Caco-2 (cell line): ENCODE data around the gene CATSPER3. TPM values are rescaled to one million over a fixed set of nuclear protein-coding genes. Genes with fewer than 3 reads are reported as not detected.

Experiments
- BruUV-seq: library from RNA; stranded (reverse); fragments of 400-500 nt; replicated peaks from 2 replicates; lab custom pipeline; 2021; lab: Mats Ljungman, UMichigan
- CTCF ChIA-PET: fragments of 300-600 bp; sonication (Branson Sonifier 250); formaldehyde crosslinking; loops from one replicate; lab custom pipeline; 2022; ENCODE audit warnings: antibody characterized with exemption; lab: Charles Lee
- POLR2A ChIA-PET: fragments of 300-600 bp; sonication (Branson Sonifier 250); formaldehyde crosslinking; loops from one replicate; lab custom pipeline; 2022; ENCODE audit warnings: antibody characterized with exemption; lab: Charles Lee
- DNase-seq, 2 experiments: peaks; one replicate each; pipeline versions ENCODE4 v3.0.0 to v3.0.0-alpha.2; 2020 to 2022
- H3K27me3 ChIP-seq: replicated peaks from 2 replicates; pipeline ENCODE4 v1.6.0; 2011; ENCODE audit warnings: low read length; ENCODE audit not compliant: control insufficient read depth, insufficient read depth
- H3K36me3 ChIP-seq: 2 replicates; pipeline ENCODE4 v1.5.1; 2011; ENCODE audit warnings: low read length; ENCODE audit not compliant: control insufficient read depth, insufficient read depth
- H3K4me1 ChIP-seq: fragments of 250-450 bp; sonication (Bioruptor Pico); 2 replicates; pipeline ENCODE4 v1.5.1; 2020; ENCODE audit warnings: mild to moderate bottlenecking
- H3K4me3 ChIP-seq: 2 replicates; pipeline ENCODE4 v1.5.1; 2011; ENCODE audit warnings: low read depth, mild to moderate bottlenecking, control low read depth, low read length
- H3K9me3 ChIP-seq: fragments of 250-450 bp; sonication (Bioruptor Pico); 2 replicates; pipeline ENCODE4 v1.5.1; 2020; ENCODE audit warnings: mild to moderate bottlenecking, moderate library complexity
- H3K27ac Mint-ChIP-seq: one replicate; pipeline ENCODE4 v1.8.0; 2022; ENCODE audit warnings: mixed read lengths; ENCODE audit not compliant: unreplicated experiment
- H3K27me3 Mint-ChIP-seq: one replicate; pipeline ENCODE4 v1.8.0; 2022; ENCODE audit warnings: mixed read lengths; ENCODE audit not compliant: insufficient read depth, unreplicated experiment
- H3K36me3 Mint-ChIP-seq: one replicate; pipeline ENCODE4 v1.8.0; 2022; ENCODE audit warnings: mild to moderate bottlenecking, mixed read lengths; ENCODE audit not compliant: insufficient read depth, unreplicated experiment
- H3K4me1 Mint-ChIP-seq: one replicate; pipeline ENCODE4 v1.8.0; 2022; ENCODE audit warnings: low read depth, mixed read lengths; ENCODE audit not compliant: unreplicated experiment
- H3K4me3 Mint-ChIP-seq: one replicate; pipeline ENCODE4 v1.8.0; 2022; ENCODE audit warnings: mild to moderate bottlenecking, moderate library complexity, mixed read lengths; ENCODE audit not compliant: unreplicated experiment
- H3K9me3 Mint-ChIP-seq: one replicate; pipeline ENCODE4 v1.8.0; 2022; ENCODE audit warnings: mixed read lengths; ENCODE audit not compliant: unreplicated experiment
- intact Hi-C: fragments of 100-400 bp; cut with micrococcal nuclease; formaldehyde crosslinking; loops from one replicate; pipeline ENCODE4 v1.10.0; 2022; ENCODE audit not compliant: unreplicated experiment
- total RNA-seq: library from RNA; stranded (reverse); gene quantifications from 2 replicates; pipeline ENCODE4 v1.2.3, GENCODE V29; 2022
- TF ChIP-seq, protein P1 (sequence below), 2 experiments: fragments of 200-600 bp in 1 of 2; IDR thresholded peaks; 1 replicate in 1 of 2; 2 replicates in 1 of 2; pipeline versions ENCODE4 v1.5.1 to v1.8.0; 2011 to 2022; ENCODE audit warnings: antibody characterized with exemption in 1 of 2, control low read depth in 1 of 2, inconsistent platforms in 1 of 2, low read depth in 1 of 2, low read length in 1 of 2, mild to moderate bottlenecking in 1 of 2, moderate library complexity in 1 of 2; ENCODE audit not compliant: insufficient read depth in 1 of 2, severe bottlenecking in 1 of 2, unreplicated experiment in 1 of 2

Gene CATSPER3
- total RNA-seq, 1 experiment from 2014 or later = 0.61 TPM

- peaks cover 4% of the 10 kb centered on the region for H3K4me1 Mint-ChIP-seq
- ChIA-PET CTCF (no interaction called here), POLR2A (no interaction called here)
- intact Hi-C loops = no loop called here
- H3K4me3 Mint-ChIP-seq = no peak overlapping the region
- no peak for DNase-seq
- Histone ChIP-seq H3K36me3 (no peaks in the 10 kb centered on the region; the same call in 1 of the 2 replicates), H3K4me1 (no peaks in the 10 kb centered on the region), H3K27me3 (no peaks in the 10 kb centered on the region), H3K9me3 (no peaks in the 10 kb centered on the region), H3K4me3 (no peak overlapping the region)
- peaks cover 14% of the 10 kb centered on the region for H3K36me3 Mint-ChIP-seq
- TF ChIP-seq, protein P1, sequence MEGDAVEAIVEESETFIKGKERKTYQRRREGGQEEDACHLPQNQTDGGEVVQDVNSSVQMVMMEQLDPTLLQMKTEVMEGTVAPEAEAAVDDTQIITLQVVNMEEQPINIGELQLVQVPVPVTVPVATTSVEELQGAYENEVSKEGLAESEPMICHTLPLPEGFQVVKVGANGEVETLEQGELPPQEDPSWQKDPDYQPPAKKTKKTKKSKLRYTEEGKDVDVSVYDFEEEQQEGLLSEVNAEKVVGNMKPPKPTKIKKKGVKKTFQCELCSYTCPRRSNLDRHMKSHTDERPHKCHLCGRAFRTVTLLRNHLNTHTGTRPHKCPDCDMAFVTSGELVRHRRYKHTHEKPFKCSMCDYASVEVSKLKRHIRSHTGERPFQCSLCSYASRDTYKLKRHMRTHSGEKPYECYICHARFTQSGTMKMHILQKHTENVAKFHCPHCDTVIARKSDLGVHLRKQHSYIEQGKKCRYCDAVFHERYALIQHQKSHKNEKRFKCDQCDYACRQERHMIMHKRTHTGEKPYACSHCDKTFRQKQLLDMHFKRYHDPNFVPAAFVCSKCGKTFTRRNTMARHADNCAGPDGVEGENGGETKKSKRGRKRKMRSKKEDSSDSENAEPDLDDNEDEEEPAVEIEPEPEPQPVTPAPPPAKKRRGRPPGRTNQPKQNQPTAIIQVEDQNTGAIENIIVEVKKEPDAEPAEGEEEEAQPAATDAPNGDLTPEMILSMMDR (IDR thresholded peaks at IDR 0.05; ENCODE audit: insufficient read depth in 1 of 2, low read depth in 1 of 2, low read length in 1 of 2, severe bottlenecking in 1 of 2, unreplicated experiment in 1 of 2) = no peak
- H3K27ac Mint-ChIP-seq = no peak overlapping the region
- H3K9me3 Mint-ChIP-seq = peaks cover 16% of the 10 kb centered on the region
- BruUV-seq = no TSS peak
- H3K27me3 Mint-ChIP-seq = no peaks in the 10 kb centered on the region
Measured at GRCh38 chr5:135004376-135004775, 36.7 kb downstream of the CATSPER3 start.

DNA sequence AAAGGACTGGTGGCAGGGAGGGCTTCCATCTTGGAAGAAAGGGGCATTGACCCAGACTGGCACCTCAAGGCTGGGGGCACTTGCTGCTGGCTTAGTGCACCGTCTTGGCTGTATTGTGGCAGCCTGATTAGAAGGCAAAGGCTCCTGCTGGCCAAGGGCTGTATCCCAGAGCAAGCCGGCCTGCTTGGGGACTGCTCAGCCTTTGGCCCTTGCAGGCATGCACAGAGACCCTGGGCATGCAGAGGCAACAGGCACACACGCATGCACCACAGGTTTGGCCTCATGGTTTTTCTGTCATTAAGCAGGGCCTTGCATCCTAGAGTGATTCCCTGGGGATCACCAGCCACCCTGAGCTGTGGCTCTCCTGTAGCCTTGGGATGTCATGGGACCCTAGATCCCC, 37.4 kb downstream of the CATSPER3 start:
- no TSS peak for BruUV-seq
- Histone ChIP-seq H3K4me1 (no peaks in the 10 kb centered on the region), H3K4me3 (no peak overlapping the region), H3K27me3 (no peaks in the 10 kb centered on the region), H3K9me3 (no peaks in the 10 kb centered on the region), H3K36me3 (no peaks in the 10 kb centered on the region; the same call in 1 of the 2 replicates)
- H3K36me3 Mint-ChIP-seq = peaks cover 16% of the 10 kb centered on the region
- peaks cover 16% of the 10 kb centered on the region for H3K9me3 Mint-ChIP-seq
- H3K4me1 Mint-ChIP-seq = peaks cover 6% of the 10 kb centered on the region
- no peak overlapping the region for H3K27ac Mint-ChIP-seq
- ChIA-PET POLR2A (no interaction called here), CTCF (no interaction called here)
- TF ChIP-seq, protein P1 (IDR thresholded peaks at IDR 0.05; ENCODE audit: insufficient read depth in 1 of 2, low read depth in 1 of 2, low read length in 1 of 2, severe bottlenecking in 1 of 2, unreplicated experiment in 1 of 2) = no peak
- no peaks in the 10 kb centered on the region for H3K27me3 Mint-ChIP-seq
- intact Hi-C loops = no loop called here
- no peak overlapping the region for H3K4me3 Mint-ChIP-seq
- DNase-seq = no peak

DNA sequence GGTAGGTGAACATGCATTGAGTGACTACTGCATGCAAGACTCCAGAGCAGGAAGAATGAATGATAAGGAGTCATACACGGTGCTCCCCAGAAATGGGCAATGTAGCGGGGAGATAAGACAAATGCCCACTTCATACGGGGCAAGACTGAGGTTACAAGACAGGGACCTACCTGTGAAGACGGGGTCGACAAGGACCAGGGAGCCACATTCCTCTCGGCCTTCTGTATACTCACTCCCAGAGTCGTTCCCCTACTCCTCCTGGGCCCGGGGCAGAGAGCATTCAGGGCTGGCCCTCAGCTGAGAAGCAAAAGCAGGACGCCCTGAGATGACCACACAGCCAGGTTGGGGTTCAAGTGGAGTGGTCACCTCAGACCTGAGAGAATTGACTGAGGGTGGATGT, 39.6 kb downstream of the CATSPER3 start:
- H3K4me3 Mint-ChIP-seq = no peak overlapping the region
- no peaks in the 10 kb centered on the region; the same call in 1 of the 2 replicates for H3K36me3 ChIP-seq
- H3K27me3 ChIP-seq = no peaks in the 10 kb centered on the region
- peaks cover 14% of the 10 kb centered on the region for H3K4me1 Mint-ChIP-seq
- H3K9me3 ChIP-seq = no peaks in the 10 kb centered on the region
- BruUV-seq = no TSS peak
- TF ChIP-seq, protein P1 (IDR thresholded peaks at IDR 0.05; ENCODE audit: insufficient read depth in 1 of 2, low read depth in 1 of 2, low read length in 1 of 2, severe bottlenecking in 1 of 2, unreplicated experiment in 1 of 2) = no peak
- CTCF ChIA-PET = no interaction called here
- no peak overlapping the region for H3K4me3 ChIP-seq
- H3K27ac Mint-ChIP-seq = no peak overlapping the region
- intact Hi-C loops = no loop called here
- POLR2A ChIA-PET = no interaction called here
- peaks cover 16% of the 10 kb centered on the region for H3K36me3 Mint-ChIP-seq
- H3K4me1 ChIP-seq = peaks cover 4% of the 10 kb centered on the region; the same call in 1 of the 2 replicates
- peaks cover 14% of the 10 kb centered on the region for H3K9me3 Mint-ChIP-seq
- DNase-seq = no peak
- H3K27me3 Mint-ChIP-seq = no peaks in the 10 kb centered on the region
